Endothelial cell of umbilical vein (primary cell): ENCODE measurements around the gene PPM1M. TPM values are rescaled to one million over a fixed set of nuclear protein-coding genes. Genes with fewer than 3 reads are reported as not detected.
A peak's percentile ranks its signal among the peaks of the same experiment; 100 is the strongest.

Experiments used
- BruUV-seq: library from RNA; stranded (reverse); fragments of 400-500 nt; replicated peaks from 2 replicates; lab custom pipeline; 2021; lab: Mats Ljungman, UMichigan
- CTCF ChIA-PET: fragments of 300-600, 350-600 bp; sonication (Branson Sonifier 250); formaldehyde crosslinking; loops from one replicate; lab custom pipeline; 2021; ENCODE audit warnings: antibody characterized with exemption, inconsistent platforms; lab: Charles Lee
- POLR2A ChIA-PET: fragments of 300-600, 350-600 bp; sonication (Branson Sonifier 250); formaldehyde crosslinking; loops from one replicate; lab custom pipeline; 2021; ENCODE audit warnings: antibody characterized with exemption, inconsistent platforms; lab: Charles Lee
- DNase-seq: peaks from one replicate; pipeline ENCODE4 v3.0.0-alpha.2; 2011; ENCODE audit warnings: low read depth, low spot score
- FAIRE-seq: peaks from 2 replicates; lab custom pipeline; 2011; peaks lifted over from hg19 to GRCh38; lab: Jason Lieb, UNC
- H2AFZ ChIP-seq: 2 replicates; pipeline ENCODE4 v1.6.0; 2012; ENCODE audit warnings: low read depth, low read length, control low read depth, inconsistent platforms
- H3K27ac ChIP-seq: 2 replicates; pipeline ENCODE4 v1.5.1; 2011; ENCODE audit warnings: low read depth, mild to moderate bottlenecking, control low read depth, low read length, moderate library complexity; ENCODE audit not compliant: insufficient read depth
- H3K27me3 ChIP-seq, 2 experiments: 2 replicates each; pipeline versions ENCODE4 v1.6.0 to v1.6.1; 2011; ENCODE audit warnings: low read length in 2 of 2, mixed read lengths in 1 of 2; ENCODE audit not compliant: control insufficient read depth in 2 of 2, insufficient read depth in 2 of 2
- H3K36me3 ChIP-seq, 2 experiments: 2 replicates in 1 of 2; 3 replicates in 1 of 2; pipeline ENCODE4 v1.5.1; 2011; ENCODE audit warnings: low read length in 2 of 2, mild to moderate bottlenecking in 1 of 2, moderate library complexity in 1 of 2; ENCODE audit not compliant: control insufficient read depth in 2 of 2, insufficient read depth in 2 of 2; ENCODE audit errors: extremely low read depth in 1 of 2
- H3K4me1 ChIP-seq: 3 replicates; pipeline ENCODE4 v1.5.1; 2011; ENCODE audit warnings: mild to moderate bottlenecking, low read length; ENCODE audit not compliant: control insufficient read depth, insufficient read depth; ENCODE audit errors: extremely low read depth
- H3K4me2 ChIP-seq: 2 replicates; pipeline ENCODE4 v1.6.1; 2011; ENCODE audit warnings: low read length, control low read depth, mixed read lengths; ENCODE audit not compliant: insufficient read depth
- H3K4me3 ChIP-seq, 3 experiments: fragments of 200-600 bp in 1 of 3; sonication (generic), shearing (Covaris generic) in 1 of 3; replicated peaks in 1 of 3; 2 replicates each; pipeline ENCODE4 v1.5.1; 2011 to 2016; ENCODE audit warnings: control low read depth in 3 of 3, low read length in 3 of 3, mild to moderate bottlenecking in 2 of 3, inconsistent platforms in 1 of 3, low read depth in 1 of 3, moderate library complexity in 1 of 3; ENCODE audit not compliant: insufficient read depth in 1 of 3
- H3K79me2 ChIP-seq: 2 replicates; pipeline ENCODE4 v1.6.0; 2012; ENCODE audit warnings: low read length, inconsistent platforms; ENCODE audit not compliant: control insufficient read depth, insufficient read depth
- H3K9ac ChIP-seq: replicated peaks from 2 replicates; pipeline ENCODE3; 2011; ENCODE audit warnings: low read length, control low read depth; ENCODE audit not compliant: insufficient read depth; ENCODE audit errors: extremely low read depth
- H3K9me1 ChIP-seq: replicated peaks from 3 replicates; pipeline ENCODE4 v1.6.0; 2011; ENCODE audit warnings: mild to moderate bottlenecking, low read length; ENCODE audit not compliant: control insufficient read depth, insufficient read depth; ENCODE audit errors: extremely low read depth
- H3K9me3 ChIP-seq: replicated peaks from 2 replicates; pipeline ENCODE4 v1.5.1; 2012; ENCODE audit warnings: low read length, inconsistent platforms; ENCODE audit not compliant: control insufficient read depth, insufficient read depth
- H4K20me1 ChIP-seq: replicated peaks from 2 replicates; pipeline ENCODE3; 2011; ENCODE audit warnings: mild to moderate bottlenecking, low read length; ENCODE audit not compliant: control insufficient read depth, insufficient read depth; ENCODE audit errors: extremely low read depth
- CTCF ChIP-seq, 2 donors: IDR thresholded peaks; 1 replicate in 1 of 2; 2 replicates in 1 of 2; pipeline ENCODE4 v1.5.1; 2011; ENCODE audit warnings: low read length in 2 of 2, mild to moderate bottlenecking in 2 of 2, moderate library complexity in 2 of 2, control low read depth in 1 of 2, inconsistent platforms in 1 of 2, low read depth in 1 of 2; ENCODE audit not compliant: insufficient read depth in 1 of 2; ENCODE audit errors: extremely low read depth in 1 of 2
- EZH2 ChIP-seq: IDR thresholded peaks from 2 replicates; pipeline ENCODE4 v1.6.1; 2012; ENCODE audit warnings: borderline replicate concordance, low read depth, mild to moderate bottlenecking, moderate library complexity, low read length, inconsistent platforms; ENCODE audit not compliant: severe bottlenecking
- FOS ChIP-seq: IDR thresholded peaks from 2 replicates; pipeline ENCODE4 v1.6.1; 2011; ENCODE audit warnings: mild to moderate bottlenecking, low read length, moderate library complexity, borderline replicate concordance; ENCODE audit not compliant: insufficient read depth
- GATA2 ChIP-seq: IDR thresholded peaks from 2 replicates; pipeline ENCODE4 v1.7.0; 2011; ENCODE audit warnings: low read depth, mild to moderate bottlenecking, moderate library complexity, mixed read lengths, low read length; ENCODE audit not compliant: insufficient read length, insufficient read depth
- JUN ChIP-seq: IDR thresholded peaks from 2 replicates; pipeline ENCODE4 v1.6.1; 2011; ENCODE audit warnings: borderline replicate concordance, low read depth; ENCODE audit not compliant: insufficient read length, insufficient read depth
- MAX ChIP-seq: IDR thresholded peaks from 2 replicates; pipeline ENCODE4 v1.6.1; 2011; ENCODE audit not compliant: insufficient read depth, insufficient read length
- MYC ChIP-seq: IDR thresholded peaks from one replicate; pipeline ENCODE4 v1.6.1; 2011; ENCODE audit warnings: mild to moderate bottlenecking, low read depth, low read length
- POLR2A ChIP-seq: IDR thresholded peaks from 2 replicates; pipeline ENCODE4 v1.6.1; 2012; ENCODE audit warnings: low read depth, mild to moderate bottlenecking, control low read depth, low read length
- POLR2AphosphoS5 ChIP-seq: IDR thresholded peaks from 2 replicates; pipeline ENCODE4 v1.6.1; 2012; ENCODE audit warnings: low read depth, mild to moderate bottlenecking, control low read depth, low read length, moderate library complexity; ENCODE audit not compliant: insufficient read depth
- dilution Hi-C: fragments of 300-500 bp; cut with MboI; formaldehyde crosslinking; loops from one replicate; pipeline ENCODE4 v1.15.0; 2019; ENCODE audit warnings: low sequenced_read_pairs; ENCODE audit not compliant: extremely low pct_ligation_motif_present
- intact Hi-C: fragments of 100-400 bp; cut with micrococcal nuclease; formaldehyde crosslinking; loops from one replicate; pipeline ENCODE4 v1.10.0; 2022
- polyA plus RNA-seq, 4 experiments: library from polyadenylated mRNA; depleted of rRNA in 3 of 4; stranded (reverse) in 3 of 4; unstranded in 1 of 4; fragments of >200 nt; gene quantifications; 2 replicates each; pipeline versions ENCODE4 v1.2.1 to v1.2.3, GENCODE V29; 2011 to 2012; ENCODE audit warnings: missing spikeins in 1 of 4
- total RNA-seq: library from RNA; stranded (reverse); gene quantifications from 2 replicates; pipeline ENCODE4 v1.2.3, GENCODE V29; 2021

The PPM1M gene
- total and polyA plus RNA-seq, 2 donors (not counting 3 experiments of a cell fraction or from before 2014, with no cell fraction given): 13.7 to 19.4 TPM

- Histone ChIP-seq H3K9me1 (no peaks in the 10 kb centered on the region), H3K27me3 (no peaks in the 10 kb centered on the region), H3K4me3 (no peak overlapping the region), H4K20me1 (no peaks in the 10 kb centered on the region), H2AFZ (peak overlapping the region; percentile 11), H3K79me2 (peaks cover 9% of the 10 kb centered on the region), H3K4me2 (no peak overlapping the region), H3K27ac (peak overlapping the region; percentile 2), H3K9ac (no peak overlapping the region), H3K36me3 (peaks cover 0 to 4% of the 10 kb centered on the region in 2 experiments), H3K4me1 (peaks cover 29% of the 10 kb centered on the region), H3K9me3 (no peaks in the 10 kb centered on the region)
- ChIA-PET CTCF (interaction anchor here (0.7 to 0.8 kb wide), 3 partner anchors 12 to 35 kb away, joined by 3 read pairs; partner anchors contain the start of gene WDR82), POLR2A (no interaction called here)
- dilution Hi-C loops (no loop called here), intact Hi-C loops (no loop called here)
- FAIRE-seq (peak; percentile 83), DNase-seq (peak; percentile 62)
- TF ChIP-seq FOS: peak; percentile 46
- no peak for TF ChIP-seq GATA2
- TF ChIP-seq EZH2: no peak
- peak; percentile 24 for TF ChIP-seq POLR2AphosphoS5
- BruUV-seq: no TSS peak
Measured at GRCh38 chr3:52243791-52244628, 1.5 kb upstream of the PPM1M start.

GRCh38 chr3:52246264-52246620 is 683 bp downstream of the PPM1M start:
- H3K27ac ChIP-seq: peak overlapping the region; percentile 40
- no peaks in the 10 kb centered on the region for H3K27me3 ChIP-seq
- no peak for FAIRE-seq
- dilution Hi-C loops: no loop called here
- intact Hi-C loops: no loop called here
- H3K79me2 ChIP-seq: no peaks in the 10 kb centered on the region
- peaks cover 0 to 13% of the 10 kb centered on the region in 2 experiments for H3K36me3 ChIP-seq
- no peaks in the 10 kb centered on the region for H3K9me3 ChIP-seq
- H4K20me1 ChIP-seq: no peaks in the 10 kb centered on the region
- ChIA-PET POLR2A (no interaction called here), CTCF (interaction anchor here (1.0 to 1.8 kb wide), 4 partner anchors 13 to 93 kb away, joined by 3 to 8 read pairs (median 4); no protein-coding TSS in a partner anchor)
- H3K9me1 ChIP-seq: no peaks in the 10 kb centered on the region
- H3K4me3 ChIP-seq: peak overlapping the region in 2 of 3 experiments; percentile 16 to 23
- peaks cover 24% of the 10 kb centered on the region for H3K4me1 ChIP-seq
- H3K4me2 ChIP-seq: peak overlapping the region; percentile 32
- H2AFZ ChIP-seq: peak overlapping the region; percentile 3
- no TSS peak for BruUV-seq
- no peak for DNase-seq
- TF ChIP-seq CTCF (IDR thresholded peaks at IDR 0.05; ENCODE audit: extremely low read depth in 1 of 2, insufficient read depth in 1 of 2, low read depth in 1 of 2, low read length in 2 of 2) (no peak), POLR2AphosphoS5 (no peak), MAX (no peak), JUN (no peak), EZH2 (no peak), POLR2A (no peak), MYC (no peak), GATA2 (no peak), FOS (no peak)
- H3K9ac ChIP-seq: peak overlapping the region; percentile 10
